ENCODE results near the gene KBTBD13. TPM values are rescaled to one million over a fixed set of nuclear protein-coding genes. Genes with fewer than 3 reads are reported as not detected.
"Not testable (repeated sequence)": the region's sequence is repeated elsewhere in the genome, so short reads cannot be mapped to it uniquely, and the experiment has no call there.

The KBTBD13 gene
- total RNA-seq, 2 experiments from 2014 or later = not detected

DNA sequence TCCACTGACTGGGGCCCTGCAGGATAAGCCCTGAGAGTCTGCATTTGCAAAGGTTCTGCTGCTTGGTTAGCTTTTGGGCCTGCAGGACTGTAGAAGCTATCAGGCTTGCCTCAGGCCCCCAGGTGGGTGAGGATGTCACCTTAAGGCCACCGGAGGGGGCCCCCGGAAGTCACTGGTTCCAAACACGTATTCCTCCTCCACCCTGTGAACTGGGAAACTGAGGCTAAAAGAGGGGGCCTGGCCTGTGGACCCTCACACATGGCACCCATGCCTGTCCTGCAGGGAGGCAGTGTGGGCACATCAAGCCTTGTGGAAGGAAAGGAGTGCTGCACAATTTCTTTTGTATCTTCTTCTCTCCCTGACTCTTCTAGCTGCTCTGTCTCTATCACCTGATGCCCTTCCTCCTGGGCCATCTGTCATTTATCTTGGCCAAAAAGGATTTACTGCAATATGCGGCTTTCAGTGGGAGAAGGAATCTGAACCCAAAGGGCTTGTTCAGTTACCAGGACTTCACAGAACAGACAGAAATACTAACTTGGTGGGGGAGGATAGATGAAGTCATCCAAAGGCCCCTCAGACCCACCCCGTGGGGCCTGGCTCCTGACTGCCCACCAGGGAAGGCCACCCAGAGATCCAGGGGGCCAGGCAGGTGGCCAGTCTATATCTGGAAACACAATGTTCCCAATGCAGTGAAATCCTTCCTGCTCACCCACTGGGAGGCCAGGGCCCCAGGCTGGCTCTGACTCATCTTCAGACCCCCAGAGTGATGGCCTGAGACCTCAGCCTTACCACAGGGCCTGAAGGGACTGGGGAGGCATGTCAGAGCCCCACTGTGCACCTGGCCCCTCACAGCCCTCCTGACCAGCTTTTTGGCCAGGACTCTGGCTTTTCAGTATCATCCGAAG, 20.2 kb downstream of the KBTBD13 start:
- Mint-ChIP-seq H3K4me3 (no peak overlapping the region), H3K4me1 (peaks cover 4% of the 10 kb centered on the region), H3K27me3 (no peaks in the 10 kb centered on the region), H3K36me3 (peaks cover 5% of the 10 kb centered on the region), H3K9me3 (no peaks in the 10 kb centered on the region), H3K27ac (no peak overlapping the region)
- DNase-seq = no peak

DNA sequence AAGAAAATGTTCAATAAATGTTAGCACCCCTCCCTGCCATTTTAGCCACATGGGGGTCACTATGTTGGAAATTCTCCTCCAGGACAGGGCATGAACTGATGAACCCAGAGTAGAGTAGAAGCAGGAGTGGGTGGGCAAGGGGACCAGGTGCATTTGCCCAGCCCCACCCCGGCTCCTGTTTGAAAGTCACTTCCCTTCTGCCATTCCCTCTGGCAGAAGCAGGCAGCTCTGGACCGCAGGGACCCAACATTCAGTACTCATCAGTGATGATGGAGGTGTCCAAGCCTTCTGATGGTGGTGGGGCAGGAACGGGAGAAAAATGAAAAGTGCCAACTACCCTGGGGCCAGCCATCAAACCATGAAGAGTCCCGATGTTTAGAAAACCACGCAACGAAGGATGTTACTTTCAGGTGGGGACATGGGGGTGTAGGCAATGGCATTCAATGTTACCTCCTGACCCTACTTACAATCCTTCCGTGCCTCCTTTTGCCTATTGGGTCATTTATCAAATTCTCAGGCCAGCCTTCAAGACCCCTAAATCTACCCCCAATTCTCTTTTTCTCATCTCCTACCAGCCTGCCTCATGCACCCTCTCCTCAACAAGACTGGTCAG, 21.2 kb downstream of the KBTBD13 start:
- no peak overlapping the region for H3K4me3 Mint-ChIP-seq
- peaks cover 5% of the 10 kb centered on the region for H3K36me3 Mint-ChIP-seq
- H3K27ac Mint-ChIP-seq = no peak overlapping the region
- DNase-seq = no peak
- no peaks in the 10 kb centered on the region for H3K27me3 Mint-ChIP-seq
- H3K4me1 Mint-ChIP-seq = peaks cover 4% of the 10 kb centered on the region
- no peaks in the 10 kb centered on the region for H3K9me3 Mint-ChIP-seq

- no peak for DNase-seq
- H3K4me3 Mint-ChIP-seq = no peak overlapping the region
- no peaks in the 10 kb centered on the region for H3K9me3 Mint-ChIP-seq
- no peaks in the 10 kb centered on the region for H3K27me3 Mint-ChIP-seq
- H3K36me3 Mint-ChIP-seq = peaks cover 5% of the 10 kb centered on the region
- H3K4me1 Mint-ChIP-seq = peaks cover 4% of the 10 kb centered on the region
- no peak overlapping the region for H3K27ac Mint-ChIP-seq
Observed at GRCh38 chr15:65099336-65099735, 22.8 kb downstream of the KBTBD13 start.

GRCh38 chr15:65099801-65100200, 23.3 kb downstream of the KBTBD13 start:
- H3K4me3 Mint-ChIP-seq, H3K9me3 Mint-ChIP-seq, H3K27ac Mint-ChIP-seq, H3K36me3 Mint-ChIP-seq, H3K27me3 Mint-ChIP-seq, DNase-seq, H3K4me1 Mint-ChIP-seq: not testable (repeated sequence)

DNA sequence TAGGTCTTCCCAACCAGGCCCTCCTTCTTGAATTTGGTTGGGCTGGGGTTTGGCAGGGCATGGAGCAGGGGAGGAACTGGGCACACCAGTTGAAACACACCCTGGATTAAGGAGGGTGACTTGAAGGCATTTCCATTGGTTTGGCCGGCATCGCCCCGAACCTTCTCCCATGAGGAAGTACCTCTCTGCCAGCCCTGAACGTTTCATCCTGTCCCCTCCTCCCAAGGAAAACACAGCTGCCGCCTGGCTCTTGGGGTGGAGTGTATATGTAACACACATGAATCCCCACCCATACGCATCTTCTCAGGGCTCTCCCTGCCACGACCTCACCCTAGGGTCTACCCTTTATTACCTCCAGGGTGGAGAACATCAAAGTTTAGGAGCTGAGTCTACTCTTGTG, 23.9 kb downstream of the KBTBD13 start:
- Mint-ChIP-seq H3K4me3 (no peak overlapping the region), H3K9me3 (no peaks in the 10 kb centered on the region)

GRCh38 chr15:65101411-65101890, 24.9 kb downstream of the KBTBD13 start:
- H3K4me1 Mint-ChIP-seq = peaks cover 7% of the 10 kb centered on the region
- H3K36me3 Mint-ChIP-seq = peaks cover 5% of the 10 kb centered on the region
- no peaks in the 10 kb centered on the region for H3K27me3 Mint-ChIP-seq
- H3K27ac Mint-ChIP-seq = no peak overlapping the region
- peak; percentile 54 for DNase-seq
- no peak overlapping the region for H3K4me3 Mint-ChIP-seq
- no peaks in the 10 kb centered on the region for H3K9me3 Mint-ChIP-seq

More for the DNA sequence above, 23.9 kb downstream of the KBTBD13 start:
- no peaks in the 10 kb centered on the region for H3K27me3 Mint-ChIP-seq
- H3K4me1 Mint-ChIP-seq = peaks cover 4% of the 10 kb centered on the region
- H3K27ac Mint-ChIP-seq = no peak overlapping the region
- no peak for DNase-seq
- peaks cover 5% of the 10 kb centered on the region for H3K36me3 Mint-ChIP-seq

- Mint-ChIP-seq H3K36me3 (peaks cover 6% of the 10 kb centered on the region), H3K9me3 (no peaks in the 10 kb centered on the region), H3K4me3 (no peak overlapping the region), H3K4me1 (peaks cover 7% of the 10 kb centered on the region), H3K27me3 (no peaks in the 10 kb centered on the region), H3K27ac (no peak overlapping the region)
- DNase-seq = no peak
Observed at GRCh38 chr15:65101891-65102708, 25.6 kb downstream of the KBTBD13 start.

GRCh38 chr15:65102912-65103311, 26.4 kb downstream of the KBTBD13 start:
- Mint-ChIP-seq H3K4me3 (no peak overlapping the region), H3K27ac (no peak overlapping the region)

DNA sequence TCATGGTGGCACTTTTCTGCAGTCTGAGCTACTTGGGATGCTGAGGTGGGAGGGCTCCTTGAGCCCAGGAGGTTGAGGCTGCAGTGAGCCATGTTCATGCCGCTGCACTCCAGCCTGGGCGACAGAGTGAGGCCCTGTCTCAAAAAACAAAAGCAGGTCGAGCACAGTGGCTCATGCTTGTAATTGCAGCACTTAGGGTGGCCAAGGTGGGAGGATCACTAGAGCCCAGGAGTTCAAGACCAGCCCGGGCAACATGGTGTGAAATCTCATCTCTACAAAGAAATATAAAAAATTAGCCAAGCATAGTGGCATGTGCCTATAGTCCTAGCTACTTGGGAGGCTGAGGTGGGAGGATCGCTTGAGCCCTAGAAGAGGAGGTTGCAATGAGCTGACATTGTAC, 28.5 kb downstream of the KBTBD13 start:
- Mint-ChIP-seq H3K27ac (no peak overlapping the region), H3K36me3 (peaks cover 9% of the 10 kb centered on the region), H3K9me3 (no peaks in the 10 kb centered on the region), H3K4me3 (no peak overlapping the region), H3K4me1 (peaks cover 7% of the 10 kb centered on the region), H3K27me3 (no peaks in the 10 kb centered on the region)
- DNase-seq = no peak

More at GRCh38 chr15:65102912-65103311, 26.4 kb downstream of the KBTBD13 start:
- Mint-ChIP-seq H3K9me3 (no peaks in the 10 kb centered on the region), H3K27me3 (no peaks in the 10 kb centered on the region), H3K4me1 (peaks cover 7% of the 10 kb centered on the region), H3K36me3 (peaks cover 7% of the 10 kb centered on the region)
- no peak for DNase-seq

- Mint-ChIP-seq H3K4me3 (no peak overlapping the region), H3K9me3 (no peaks in the 10 kb centered on the region), H3K36me3 (peaks cover 12% of the 10 kb centered on the region), H3K4me1 (peaks cover 7% of the 10 kb centered on the region), H3K27me3 (no peaks in the 10 kb centered on the region), H3K27ac (no peak overlapping the region)
- DNase-seq = no peak
Observed at GRCh38 chr15:65106011-65106590, 29.6 kb downstream of the KBTBD13 start.

DNA sequence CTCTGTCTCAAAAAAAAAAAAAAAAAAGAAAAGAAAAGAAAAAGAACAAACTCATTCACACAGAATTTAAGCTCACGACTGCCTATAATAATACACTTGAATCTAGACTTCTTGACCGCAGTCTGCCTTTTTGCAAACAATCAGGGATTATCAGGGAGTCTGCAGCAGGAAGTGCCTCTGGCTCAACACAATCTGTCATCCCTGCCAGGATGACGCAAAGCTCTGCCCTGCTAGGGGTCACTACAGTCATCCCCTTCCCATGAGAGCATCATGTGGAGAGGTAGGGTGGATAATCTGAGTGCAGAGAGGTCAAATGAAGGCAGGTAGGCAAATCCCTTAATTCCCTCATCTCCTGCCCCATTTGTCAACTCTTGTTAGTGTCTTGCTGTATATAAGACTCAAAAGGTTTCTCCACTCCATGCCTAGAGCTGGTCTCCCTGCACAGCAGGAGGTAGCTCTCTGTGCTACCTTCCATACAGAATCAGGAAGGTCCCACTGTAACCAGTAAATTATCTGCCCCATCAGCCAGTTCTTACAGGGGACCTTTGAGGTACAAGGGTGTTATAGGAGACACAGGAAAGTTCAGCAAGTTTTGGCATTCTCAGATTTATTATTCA, 34.2 kb downstream of the KBTBD13 start:
- H3K27ac Mint-ChIP-seq = no peak overlapping the region
- H3K9me3 Mint-ChIP-seq = no peaks in the 10 kb centered on the region

DNA sequence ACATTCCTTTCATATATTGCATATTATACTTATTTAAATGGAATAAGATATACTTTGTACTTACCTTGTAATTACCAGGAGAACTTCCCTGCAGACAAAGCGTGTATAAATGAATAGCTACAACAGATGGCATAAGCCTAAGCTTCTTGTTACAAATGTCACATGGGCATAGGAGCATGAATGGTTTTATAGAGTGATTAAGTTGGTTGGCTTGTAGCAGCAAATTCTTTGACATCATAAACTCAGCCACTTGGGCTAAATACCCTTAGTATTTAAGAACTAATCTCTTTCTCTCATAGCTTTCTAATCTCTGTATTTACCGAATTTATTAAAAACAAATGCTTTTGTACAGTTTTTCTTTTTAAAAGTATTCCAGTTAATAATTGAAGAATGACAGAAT, 38.5 kb downstream of the KBTBD13 start, which contains the start of gene UBAP1L:
UBAP1L (minus strand) TSS at position 115 of the 400 bp plus-strand sequence. CDS start 8,985 bp downstream, outside the sequence.
- no peak within 1 kb of the TSS for H3K4me3 Mint-ChIP-seq
- H3K27ac Mint-ChIP-seq = no peak within 1 kb of the TSS
- no peak for DNase-seq
- H3K4me1 Mint-ChIP-seq = no peaks in the 10 kb centered on the region
- H3K36me3 Mint-ChIP-seq = peaks cover 25% of the 10 kb centered on the region
- no peaks in the 10 kb centered on the region for H3K9me3 Mint-ChIP-seq
- H3K27me3 Mint-ChIP-seq = no peaks in the 10 kb centered on the region

More for the DNA sequence above, 34.2 kb downstream of the KBTBD13 start:
- H3K36me3 Mint-ChIP-seq = peaks cover 15% of the 10 kb centered on the region
- no peak overlapping the region for H3K4me3 Mint-ChIP-seq
- H3K27me3 Mint-ChIP-seq = no peaks in the 10 kb centered on the region
- no peak for DNase-seq
- H3K4me1 Mint-ChIP-seq = peaks cover 3% of the 10 kb centered on the region

DNA sequence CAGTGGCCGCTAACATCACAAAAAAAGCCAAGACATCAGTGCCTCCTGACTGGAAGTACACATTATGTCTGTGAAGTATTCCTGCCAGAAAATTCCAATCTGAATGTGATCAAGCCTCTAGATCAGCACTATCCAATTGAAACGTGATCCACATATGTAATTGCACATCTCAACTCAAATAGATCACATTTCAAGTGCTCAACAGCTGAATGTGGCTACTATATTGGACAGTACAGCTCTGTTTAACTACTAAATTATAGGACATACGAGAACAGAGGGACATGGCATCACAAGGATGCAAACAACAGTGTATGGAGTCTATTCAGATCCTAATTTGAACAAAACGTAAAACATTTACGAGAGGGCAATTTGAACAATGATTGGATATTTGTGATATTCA, 39.0 kb downstream of the KBTBD13 start:
- Mint-ChIP-seq H3K36me3 (peaks cover 25% of the 10 kb centered on the region), H3K4me3 (no peak overlapping the region), H3K9me3 (no peaks in the 10 kb centered on the region), H3K27ac (no peak overlapping the region), H3K4me1 (no peaks in the 10 kb centered on the region), H3K27me3 (no peaks in the 10 kb centered on the region)
- DNase-seq = no peak

Data from activated naive CD8-positive, alpha-beta T cell treated with anti-CD3 and anti-CD28 coated beads for 36 hours (primary cell).